Measurements from ENCODE around the gene MS4A10. TPM values are rescaled to one million over a fixed set of nuclear protein-coding genes. Genes with fewer than 3 reads are reported as not detected.

Gene MS4A10
- polyA plus RNA-seq, 1 donor from 2014 or later: not detected

DNA sequence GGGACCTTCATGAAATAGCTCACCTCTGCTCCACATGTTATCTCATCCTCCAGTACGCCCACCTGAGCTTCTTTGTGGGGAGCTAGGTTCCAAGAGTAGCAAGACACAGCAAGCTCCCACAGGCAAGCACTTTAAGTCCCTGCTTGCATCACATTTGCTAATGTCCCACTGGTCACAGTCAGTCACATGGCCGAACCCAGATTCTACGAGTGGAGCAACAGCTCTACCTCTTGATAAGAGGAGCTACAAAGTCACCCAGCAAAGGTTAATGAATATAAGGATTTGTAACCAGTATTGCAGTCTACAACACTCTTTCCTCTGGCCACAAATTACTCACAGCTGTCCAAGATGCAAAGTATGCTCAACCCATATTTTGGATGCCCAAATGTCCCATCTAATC is 43.7 kb upstream of the MS4A10 start:
- Histone ChIP-seq H3K36me3 (ENCODE audit: insufficient read depth, low read length) (no peaks in the 10 kb centered on the region), H3K9ac (ENCODE audit: low read length) (no peak overlapping the region), H4K20me1 (ENCODE audit: insufficient read depth) (no peaks in the 10 kb centered on the region), H2AFZ (ENCODE audit: low read depth, low read length) (no peak overlapping the region), H3K27ac (ENCODE audit: low read length) (no peak overlapping the region), H3K9me3 (ENCODE audit: low read length) (no peaks in the 10 kb centered on the region), H3K79me2 (replicated peaks; ENCODE audit: insufficient read depth, low read length) (no peaks in the 10 kb centered on the region), H3F3A (ENCODE audit: insufficient read depth, low read length, poor library complexity, severe bottlenecking) (no peaks in the 10 kb centered on the region), H3K27me3 (ENCODE audit: insufficient read depth, low read depth, low read length) (no peaks in the 10 kb centered on the region), H3K4me2 (ENCODE audit: low read length) (no peak overlapping the region), H3K4me3 (ENCODE audit: low read length) (no peak overlapping the region), H3K9me2 (ENCODE audit: insufficient read depth, low read length) (no peaks in the 10 kb centered on the region)
- TF ChIP-seq, protein P1, sequence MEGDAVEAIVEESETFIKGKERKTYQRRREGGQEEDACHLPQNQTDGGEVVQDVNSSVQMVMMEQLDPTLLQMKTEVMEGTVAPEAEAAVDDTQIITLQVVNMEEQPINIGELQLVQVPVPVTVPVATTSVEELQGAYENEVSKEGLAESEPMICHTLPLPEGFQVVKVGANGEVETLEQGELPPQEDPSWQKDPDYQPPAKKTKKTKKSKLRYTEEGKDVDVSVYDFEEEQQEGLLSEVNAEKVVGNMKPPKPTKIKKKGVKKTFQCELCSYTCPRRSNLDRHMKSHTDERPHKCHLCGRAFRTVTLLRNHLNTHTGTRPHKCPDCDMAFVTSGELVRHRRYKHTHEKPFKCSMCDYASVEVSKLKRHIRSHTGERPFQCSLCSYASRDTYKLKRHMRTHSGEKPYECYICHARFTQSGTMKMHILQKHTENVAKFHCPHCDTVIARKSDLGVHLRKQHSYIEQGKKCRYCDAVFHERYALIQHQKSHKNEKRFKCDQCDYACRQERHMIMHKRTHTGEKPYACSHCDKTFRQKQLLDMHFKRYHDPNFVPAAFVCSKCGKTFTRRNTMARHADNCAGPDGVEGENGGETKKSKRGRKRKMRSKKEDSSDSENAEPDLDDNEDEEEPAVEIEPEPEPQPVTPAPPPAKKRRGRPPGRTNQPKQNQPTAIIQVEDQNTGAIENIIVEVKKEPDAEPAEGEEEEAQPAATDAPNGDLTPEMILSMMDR (IDR thresholded peaks at IDR 0.05; ENCODE audit: poor library complexity, severe bottlenecking): no peak
- no peak for TF ChIP-seq TAF1 (IDR thresholded peaks at IDR 0.05; ENCODE audit: low read depth)
- no peak for TF ChIP-seq POLR2AphosphoS5 (IDR thresholded peaks at IDR 0.05)
- TF ChIP-seq SMC3 (conservative IDR thresholded peaks at IDR 0.05; ENCODE audit: poor library complexity): no peak
- no peak for TF ChIP-seq RAD21 (conservative IDR thresholded peaks at IDR 0.05)
- TF ChIP-seq MXI1 (conservative IDR thresholded peaks at IDR 0.05; ENCODE audit: poor library complexity, severe bottlenecking): no peak
- TF ChIP-seq, protein P2, sequence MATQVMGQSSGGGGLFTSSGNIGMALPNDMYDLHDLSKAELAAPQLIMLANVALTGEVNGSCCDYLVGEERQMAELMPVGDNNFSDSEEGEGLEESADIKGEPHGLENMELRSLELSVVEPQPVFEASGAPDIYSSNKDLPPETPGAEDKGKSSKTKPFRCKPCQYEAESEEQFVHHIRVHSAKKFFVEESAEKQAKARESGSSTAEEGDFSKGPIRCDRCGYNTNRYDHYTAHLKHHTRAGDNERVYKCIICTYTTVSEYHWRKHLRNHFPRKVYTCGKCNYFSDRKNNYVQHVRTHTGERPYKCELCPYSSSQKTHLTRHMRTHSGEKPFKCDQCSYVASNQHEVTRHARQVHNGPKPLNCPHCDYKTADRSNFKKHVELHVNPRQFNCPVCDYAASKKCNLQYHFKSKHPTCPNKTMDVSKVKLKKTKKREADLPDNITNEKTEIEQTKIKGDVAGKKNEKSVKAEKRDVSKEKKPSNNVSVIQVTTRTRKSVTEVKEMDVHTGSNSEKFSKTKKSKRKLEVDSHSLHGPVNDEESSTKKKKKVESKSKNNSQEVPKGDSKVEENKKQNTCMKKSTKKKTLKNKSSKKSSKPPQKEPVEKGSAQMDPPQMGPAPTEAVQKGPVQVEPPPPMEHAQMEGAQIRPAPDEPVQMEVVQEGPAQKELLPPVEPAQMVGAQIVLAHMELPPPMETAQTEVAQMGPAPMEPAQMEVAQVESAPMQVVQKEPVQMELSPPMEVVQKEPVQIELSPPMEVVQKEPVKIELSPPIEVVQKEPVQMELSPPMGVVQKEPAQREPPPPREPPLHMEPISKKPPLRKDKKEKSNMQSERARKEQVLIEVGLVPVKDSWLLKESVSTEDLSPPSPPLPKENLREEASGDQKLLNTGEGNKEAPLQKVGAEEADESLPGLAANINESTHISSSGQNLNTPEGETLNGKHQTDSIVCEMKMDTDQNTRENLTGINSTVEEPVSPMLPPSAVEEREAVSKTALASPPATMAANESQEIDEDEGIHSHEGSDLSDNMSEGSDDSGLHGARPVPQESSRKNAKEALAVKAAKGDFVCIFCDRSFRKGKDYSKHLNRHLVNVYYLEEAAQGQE (IDR thresholded peaks at IDR 0.05; ENCODE audit: borderline replicate concordance): no peak
- TF ChIP-seq EP300 (conservative IDR thresholded peaks at IDR 0.05; ENCODE audit: poor library complexity, severe bottlenecking): no peak
- no peak for TF ChIP-seq EZH2 (IDR thresholded peaks at IDR 0.05; ENCODE audit: borderline replicate concordance, insufficient read depth, low read length, poor library complexity, severe bottlenecking)

DNA sequence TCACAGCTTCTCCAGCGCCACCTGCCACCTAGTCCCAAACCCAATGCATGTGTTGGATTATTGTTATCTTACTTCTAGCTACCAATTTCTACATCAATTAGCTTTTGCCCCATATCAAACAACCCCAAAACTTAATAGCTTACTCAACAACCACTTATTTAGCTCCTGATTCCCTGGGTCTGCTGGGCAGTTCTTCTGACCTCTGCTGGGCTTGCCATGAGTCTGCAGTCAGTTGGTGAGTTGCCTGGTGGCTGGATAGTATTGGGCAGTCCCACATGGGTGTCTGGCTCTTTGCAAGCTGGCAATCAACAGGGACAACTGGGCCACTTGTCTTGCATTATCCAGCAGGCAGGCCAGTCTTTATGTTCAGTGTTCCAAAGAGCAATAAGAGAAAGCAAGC is 42.1 kb upstream of the MS4A10 start:
- Histone ChIP-seq H3K27me3 (ENCODE audit: insufficient read depth, low read depth, low read length) (no peaks in the 10 kb centered on the region), H3K9ac (ENCODE audit: low read length) (no peak overlapping the region), H2AFZ (ENCODE audit: low read depth, low read length) (no peak overlapping the region), H3F3A (ENCODE audit: insufficient read depth, low read length, poor library complexity, severe bottlenecking) (no peaks in the 10 kb centered on the region), H3K9me2 (ENCODE audit: insufficient read depth, low read length) (no peaks in the 10 kb centered on the region), H4K20me1 (ENCODE audit: insufficient read depth) (no peaks in the 10 kb centered on the region), H3K4me3 (ENCODE audit: low read length) (no peak overlapping the region), H3K9me3 (ENCODE audit: low read length) (no peaks in the 10 kb centered on the region), H3K27ac (ENCODE audit: low read length) (no peak overlapping the region), H3K4me2 (ENCODE audit: low read length) (no peak overlapping the region), H3K36me3 (ENCODE audit: insufficient read depth, low read length) (no peaks in the 10 kb centered on the region), H3K79me2 (replicated peaks; ENCODE audit: insufficient read depth, low read length) (no peaks in the 10 kb centered on the region)
- no peak for TF ChIP-seq SMC3 (conservative IDR thresholded peaks at IDR 0.05; ENCODE audit: poor library complexity)
- no peak for TF ChIP-seq RAD21 (conservative IDR thresholded peaks at IDR 0.05)
- no peak for TF ChIP-seq MXI1 (conservative IDR thresholded peaks at IDR 0.05; ENCODE audit: poor library complexity, severe bottlenecking)
- TF ChIP-seq EZH2 (IDR thresholded peaks at IDR 0.05; ENCODE audit: borderline replicate concordance, insufficient read depth, low read length, poor library complexity, severe bottlenecking): no peak
- no peak for TF ChIP-seq POLR2AphosphoS5 (IDR thresholded peaks at IDR 0.05)
- no peak for TF ChIP-seq TAF1 (IDR thresholded peaks at IDR 0.05; ENCODE audit: low read depth)
- TF ChIP-seq, protein P2 (IDR thresholded peaks at IDR 0.05; ENCODE audit: borderline replicate concordance): no peak
- no peak for TF ChIP-seq EP300 (conservative IDR thresholded peaks at IDR 0.05; ENCODE audit: poor library complexity, severe bottlenecking)
- TF ChIP-seq, protein P1 (IDR thresholded peaks at IDR 0.05; ENCODE audit: poor library complexity, severe bottlenecking): no peak

Measured in neural cell (in vitro differentiated cells).